ENCODE results near the gene NR2C2. TPM values are rescaled to one million over a fixed set of nuclear protein-coding genes. Genes with fewer than 3 reads are reported as not detected.
"Not testable (repeated sequence)": the region's sequence is repeated elsewhere in the genome, so short reads cannot be mapped to it uniquely, and the experiment has no call there.

Gene NR2C2
- 16.2 and 17.0 TPM in 2 replicates for total RNA-seq (2012; rRNA removed)

DNA sequence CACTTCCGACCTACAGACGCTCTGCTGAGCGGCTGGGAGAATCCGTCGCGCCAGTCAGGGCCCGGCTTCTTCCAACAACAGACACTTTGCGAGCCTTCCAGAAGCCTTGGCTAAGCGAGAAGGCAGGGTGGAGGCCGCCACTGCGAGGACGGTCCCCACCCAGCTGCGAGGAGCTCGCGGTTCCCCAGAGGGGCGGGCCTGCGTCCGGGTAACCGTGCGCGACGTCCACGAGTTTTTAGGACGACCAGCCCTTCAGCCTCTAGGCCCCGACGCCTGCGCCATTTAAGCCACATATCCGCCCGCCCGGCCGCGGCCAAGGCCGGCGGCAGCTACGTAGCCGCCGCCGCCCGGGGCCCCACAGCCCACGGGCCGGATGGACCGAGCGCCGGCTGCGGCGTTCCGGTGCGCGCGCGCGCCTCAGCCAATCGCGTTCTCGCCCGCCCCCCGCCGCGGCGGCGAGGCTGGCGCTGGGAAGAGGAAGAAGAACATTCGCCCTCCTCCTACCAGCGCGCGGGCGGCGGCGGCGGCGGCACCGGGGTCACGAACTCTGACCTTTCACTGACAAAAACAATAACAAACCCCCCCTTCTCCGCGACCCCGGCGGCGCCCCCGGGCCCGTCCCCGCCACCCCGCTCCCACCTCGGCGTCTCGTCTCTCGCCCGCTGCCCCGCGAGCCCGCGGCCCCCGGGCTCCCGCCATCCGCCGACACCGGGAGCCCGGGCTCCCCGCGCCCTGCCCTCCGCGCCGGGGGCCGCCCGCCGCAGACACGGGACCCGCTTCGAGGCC lies at the start of gene NR2C2:
Gene NR2C2 (plus strand): TSS at position 484 of the 786 bp plus-strand sequence. CDS start 56,332 bp downstream, outside the sequence.
- peak within 1 kb of the TSS; percentile 95 for H3K4me2 ChIP-seq (ENCODE audit: low read length)
- peaks cover 18% of the 10 kb centered on the region for H3K4me1 ChIP-seq (ENCODE audit: control insufficient read depth, insufficient read depth, low read length)
- peak within 1 kb of the TSS; percentile 100 for H3K9ac ChIP-seq (ENCODE audit: low read depth, low read length)
- H3K27me3 ChIP-seq (ENCODE audit: control insufficient read depth, insufficient read depth, low read length): no peaks in the 10 kb centered on the region
- peaks cover 23% of the 10 kb centered on the region for H3K36me3 ChIP-seq (ENCODE audit: insufficient read depth, low read length)
- H3K4me3 ChIP-seq (ENCODE audit: low read length): peak within 1 kb of the TSS; percentile 100
- H3K9me3 ChIP-seq (replicated peaks; ENCODE audit: low read length): no peaks in the 10 kb centered on the region

DNA sequence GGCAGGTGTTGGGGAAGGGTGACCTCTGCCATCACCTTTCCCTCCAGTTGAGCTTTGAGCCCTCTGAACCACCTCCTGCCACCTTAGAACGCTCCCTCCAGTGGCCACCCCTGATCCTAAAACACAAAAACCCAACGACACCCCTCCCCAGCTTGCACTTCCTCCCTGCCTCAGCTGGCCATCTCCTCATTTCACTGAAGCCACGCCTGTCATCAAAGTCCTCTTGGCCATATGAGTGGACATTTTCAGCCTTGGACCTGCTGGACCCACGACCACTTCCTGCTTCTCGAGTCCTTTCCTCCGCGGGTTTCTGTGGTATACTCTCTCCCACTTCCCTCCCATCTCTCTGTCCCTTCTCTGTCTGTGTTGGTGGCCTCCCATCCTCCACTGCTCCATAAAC lies 48.5 kb upstream of the NR2C2 start:
- peaks cover 4% of the 10 kb centered on the region for H3K27me3 ChIP-seq (ENCODE audit: control insufficient read depth, insufficient read depth, low read length)
- no peak overlapping the region for H3K4me2 ChIP-seq (ENCODE audit: low read length)
- H3K9me3 ChIP-seq (replicated peaks; ENCODE audit: low read length): no peaks in the 10 kb centered on the region
- no peaks in the 10 kb centered on the region for H3K4me1 ChIP-seq (ENCODE audit: control insufficient read depth, insufficient read depth, low read length)
- no peak overlapping the region for H3K4me3 ChIP-seq (ENCODE audit: low read length)
- no peak overlapping the region for H3K9ac ChIP-seq (ENCODE audit: low read depth, low read length)
- H3K36me3 ChIP-seq (ENCODE audit: insufficient read depth, low read length): no peaks in the 10 kb centered on the region

DNA sequence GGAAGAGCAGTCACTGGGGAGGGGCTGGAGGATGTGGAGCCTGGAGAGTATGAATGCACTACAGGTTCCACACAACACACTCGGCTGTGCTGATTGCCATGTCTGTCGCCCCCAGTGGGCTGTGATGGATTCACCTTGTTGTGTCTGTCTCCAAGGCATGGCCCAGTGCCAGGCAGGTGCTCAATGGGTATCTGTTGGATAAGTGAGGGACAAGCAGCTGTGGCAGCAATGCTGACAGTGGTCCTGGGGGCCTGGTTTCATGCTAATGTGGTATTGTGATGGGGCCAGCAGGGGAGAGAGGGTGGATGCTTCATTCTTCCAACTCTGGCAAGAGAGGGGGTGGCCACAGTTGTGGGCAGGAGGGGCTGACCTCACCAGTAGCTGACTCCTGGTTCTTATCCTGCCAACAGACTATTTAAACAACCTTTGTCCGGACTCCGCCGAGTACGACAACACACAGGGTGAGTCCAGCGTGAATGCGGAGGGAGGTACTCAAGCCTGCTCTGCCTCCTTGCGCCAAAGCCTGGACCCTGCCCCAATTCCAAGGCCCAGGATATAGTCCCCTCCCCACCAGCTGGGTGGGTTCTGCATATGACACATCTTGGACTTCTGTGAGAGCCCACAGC lies 47.3 kb upstream of the NR2C2 start:
- Histone ChIP-seq H3K27me3 (ENCODE audit: control insufficient read depth, insufficient read depth, low read length) (peaks cover 3% of the 10 kb centered on the region), H3K36me3 (ENCODE audit: insufficient read depth, low read length) (no peaks in the 10 kb centered on the region), H3K4me3 (ENCODE audit: low read length) (no peak overlapping the region), H3K4me1 (ENCODE audit: control insufficient read depth, insufficient read depth, low read length) (no peaks in the 10 kb centered on the region), H3K9me3 (replicated peaks; ENCODE audit: low read length) (no peaks in the 10 kb centered on the region), H3K9ac (ENCODE audit: low read depth, low read length) (no peak overlapping the region), H3K4me2 (ENCODE audit: low read length) (no peak overlapping the region)

DNA sequence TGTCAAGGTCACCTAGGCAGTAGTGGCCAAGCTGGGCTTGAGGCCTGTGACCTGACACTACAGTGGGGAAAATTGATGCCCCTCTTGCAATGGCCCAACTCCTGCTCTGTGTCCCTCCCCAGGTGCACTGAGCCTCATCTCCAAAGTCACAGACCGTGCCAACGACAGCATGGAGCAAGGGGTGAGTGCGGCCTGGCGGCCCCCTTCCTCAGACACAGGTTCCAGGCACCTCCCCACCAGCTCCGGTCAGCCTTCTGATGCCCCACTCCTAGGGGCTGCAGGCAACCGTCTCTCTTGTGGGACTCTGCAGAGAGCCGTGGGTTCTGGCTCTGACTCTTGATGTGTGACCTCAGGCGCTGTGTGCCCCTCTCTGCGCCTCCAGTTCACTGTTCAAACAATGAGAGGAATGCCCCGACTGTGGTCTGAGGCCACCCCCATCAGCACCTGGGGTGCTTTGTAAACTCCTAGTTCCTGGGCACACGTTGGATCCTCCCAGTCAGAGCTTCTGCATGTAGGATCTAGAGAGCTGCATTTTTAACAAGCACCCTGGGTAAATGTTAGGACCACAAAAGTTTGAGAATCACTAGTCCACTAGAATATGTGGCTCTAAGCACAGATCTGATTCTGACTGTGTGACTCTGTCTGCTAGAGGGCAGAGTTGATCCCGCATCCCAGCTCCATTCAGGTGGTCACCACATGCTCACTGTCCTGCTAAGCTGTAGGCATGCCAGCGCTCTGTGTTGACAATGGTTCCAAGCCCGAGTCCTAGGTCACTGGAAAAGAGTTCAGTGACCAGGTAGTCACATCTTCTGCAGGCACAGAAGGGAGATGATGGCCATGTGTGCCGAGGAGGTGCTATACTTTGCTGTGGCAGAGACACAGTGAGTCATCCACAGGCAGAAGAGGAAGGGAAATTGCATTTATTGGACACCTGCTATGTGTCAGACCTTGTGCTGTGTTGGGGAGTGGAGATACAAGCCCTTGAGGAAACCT lies 46.2 kb upstream of the NR2C2 start:
- Histone ChIP-seq H3K9me3 (replicated peaks; ENCODE audit: low read length) (no peaks in the 10 kb centered on the region), H3K27me3 (ENCODE audit: control insufficient read depth, insufficient read depth, low read length) (no peaks in the 10 kb centered on the region), H3K4me2 (ENCODE audit: low read length) (no peak overlapping the region), H3K4me1 (ENCODE audit: control insufficient read depth, insufficient read depth, low read length) (no peaks in the 10 kb centered on the region), H3K9ac (ENCODE audit: low read depth, low read length) (no peak overlapping the region), H3K36me3 (ENCODE audit: insufficient read depth, low read length) (no peaks in the 10 kb centered on the region), H3K4me3 (ENCODE audit: low read length) (no peak overlapping the region)

DNA sequence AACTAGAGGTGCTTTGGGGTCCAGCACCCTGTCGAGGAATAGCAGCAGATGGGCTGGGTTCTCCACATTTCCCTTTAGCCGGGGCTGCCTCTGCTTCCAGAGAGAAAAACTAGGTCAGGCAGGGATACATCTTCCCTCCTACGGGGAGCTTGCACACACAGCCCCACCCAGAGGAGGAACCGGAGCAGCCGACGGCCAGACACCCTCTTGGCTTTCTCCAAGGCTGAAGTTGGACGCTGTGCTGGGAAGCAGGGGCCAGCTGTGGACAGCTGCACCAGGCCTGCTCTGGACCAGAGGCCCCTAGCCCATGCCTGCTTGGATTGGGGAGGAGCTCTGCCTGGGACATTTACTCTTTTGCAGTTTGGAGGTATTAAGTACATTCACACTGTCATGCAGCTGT lies 44.7 kb upstream of the NR2C2 start:
- Histone ChIP-seq H3K36me3 (ENCODE audit: insufficient read depth, low read length) (no peaks in the 10 kb centered on the region), H3K9me3 (replicated peaks; ENCODE audit: low read length) (no peaks in the 10 kb centered on the region), H3K4me3 (ENCODE audit: low read length) (no peak overlapping the region), H3K4me2 (ENCODE audit: low read length) (no peak overlapping the region), H3K9ac (ENCODE audit: low read depth, low read length) (no peak overlapping the region), H3K27me3 (ENCODE audit: control insufficient read depth, insufficient read depth, low read length) (no peaks in the 10 kb centered on the region), H3K4me1 (ENCODE audit: control insufficient read depth, insufficient read depth, low read length) (no peaks in the 10 kb centered on the region)

DNA sequence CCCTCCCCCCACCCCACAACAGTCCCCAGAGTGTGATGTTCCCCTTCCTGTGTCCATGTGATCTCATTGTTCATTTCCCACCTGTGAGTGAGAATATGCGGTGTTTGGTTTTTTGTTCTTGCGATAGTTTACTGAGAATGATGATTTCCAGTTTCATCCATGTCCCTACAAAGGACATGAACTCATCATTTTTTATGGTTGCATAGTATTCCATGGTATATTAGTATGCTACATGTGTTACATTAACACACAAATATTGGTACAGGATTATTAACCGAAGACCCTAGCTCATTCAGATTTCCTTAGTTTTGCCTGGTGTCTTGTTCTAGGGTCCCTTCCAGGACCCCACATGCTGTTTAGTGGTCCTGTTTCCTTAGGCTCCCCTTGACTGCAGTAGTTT lies 43.9 kb upstream of the NR2C2 start:
- H3K4me2 ChIP-seq (ENCODE audit: low read length); H3K4me3 ChIP-seq (ENCODE audit: low read length); H3K9ac ChIP-seq (ENCODE audit: low read depth, low read length); H3K9me3 ChIP-seq (replicated peaks; ENCODE audit: low read length); H3K27me3 ChIP-seq (ENCODE audit: control insufficient read depth, insufficient read depth, low read length); H3K36me3 ChIP-seq (ENCODE audit: insufficient read depth, low read length); H3K4me1 ChIP-seq (ENCODE audit: control insufficient read depth, insufficient read depth, low read length): not testable (repeated sequence)

DNA sequence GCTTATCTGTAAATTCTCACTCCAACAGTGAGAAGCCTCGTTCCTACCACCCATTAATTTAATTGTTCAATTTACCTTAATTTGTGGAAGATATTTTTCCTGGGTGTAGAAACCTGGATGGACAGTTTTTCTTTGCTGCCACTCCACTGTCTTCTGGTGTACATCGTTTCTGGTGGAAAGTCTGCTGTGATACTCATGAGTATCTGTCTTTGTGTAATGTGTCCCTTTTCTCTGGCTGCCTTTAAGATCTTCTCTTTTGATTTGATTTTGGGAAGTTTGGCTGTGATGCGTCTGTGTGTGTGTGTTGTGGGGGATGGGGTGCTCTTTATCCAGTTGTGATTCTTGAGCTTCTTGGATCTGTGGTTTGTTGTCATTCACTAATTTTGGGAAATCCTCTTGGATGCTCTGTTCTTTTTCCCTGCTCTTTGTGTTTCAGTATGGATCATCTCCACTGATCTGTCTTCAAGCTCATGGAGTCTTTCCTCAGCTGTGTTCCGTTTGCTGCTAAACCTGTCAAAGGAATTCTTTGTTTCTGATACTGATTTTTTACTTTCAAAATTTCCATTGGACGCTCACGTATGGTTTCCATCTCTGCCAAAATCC lies 42.2 kb upstream of the NR2C2 start:
- H3K27me3 ChIP-seq (ENCODE audit: control insufficient read depth, insufficient read depth, low read length): no peaks in the 10 kb centered on the region
- no peaks in the 10 kb centered on the region for H3K9me3 ChIP-seq (replicated peaks; ENCODE audit: low read length)
- H3K4me1 ChIP-seq (ENCODE audit: control insufficient read depth, insufficient read depth, low read length): no peaks in the 10 kb centered on the region
- H3K9ac ChIP-seq (ENCODE audit: low read depth, low read length): no peak overlapping the region
- no peak overlapping the region for H3K4me3 ChIP-seq (ENCODE audit: low read length)
- no peak overlapping the region for H3K4me2 ChIP-seq (ENCODE audit: low read length)
- no peaks in the 10 kb centered on the region for H3K36me3 ChIP-seq (ENCODE audit: insufficient read depth, low read length)

DNA sequence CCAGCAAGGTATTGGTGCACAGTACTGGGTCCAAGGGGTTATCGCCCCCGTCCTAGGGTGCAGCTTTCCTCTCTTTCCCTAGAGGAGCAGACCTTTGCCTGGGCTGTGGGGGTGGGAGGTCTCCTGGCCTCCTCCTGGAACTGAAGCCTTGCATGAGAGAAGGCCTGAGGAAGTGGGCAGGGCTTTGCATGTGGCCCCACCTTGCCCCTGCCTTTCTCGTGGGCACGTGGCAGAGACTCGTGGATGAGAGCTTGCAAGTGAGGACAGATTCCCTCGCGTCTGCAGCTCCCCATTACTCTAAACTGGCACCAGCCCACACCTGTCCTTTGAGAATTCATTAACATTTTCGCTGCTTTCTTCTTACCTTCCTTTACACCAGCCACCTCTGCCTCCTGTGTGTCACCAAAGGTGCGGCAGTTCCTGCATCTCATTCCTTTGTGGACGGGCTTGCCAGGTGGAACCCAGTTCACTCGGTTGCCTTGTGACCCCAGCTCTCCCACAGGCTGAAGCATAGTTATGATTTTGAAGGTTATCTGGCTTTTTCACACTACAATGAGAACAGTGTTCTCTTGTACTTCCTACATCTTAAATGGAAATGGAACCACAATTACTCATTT lies 40.9 kb upstream of the NR2C2 start:
- Histone ChIP-seq H3K4me3 (ENCODE audit: low read length) (no peak overlapping the region), H3K27me3 (ENCODE audit: control insufficient read depth, insufficient read depth, low read length) (no peaks in the 10 kb centered on the region), H3K4me1 (ENCODE audit: control insufficient read depth, insufficient read depth, low read length) (no peaks in the 10 kb centered on the region), H3K36me3 (ENCODE audit: insufficient read depth, low read length) (no peaks in the 10 kb centered on the region), H3K4me2 (ENCODE audit: low read length) (no peak overlapping the region), H3K9me3 (replicated peaks; ENCODE audit: low read length) (no peaks in the 10 kb centered on the region), H3K9ac (ENCODE audit: low read depth, low read length) (no peak overlapping the region)

DNA sequence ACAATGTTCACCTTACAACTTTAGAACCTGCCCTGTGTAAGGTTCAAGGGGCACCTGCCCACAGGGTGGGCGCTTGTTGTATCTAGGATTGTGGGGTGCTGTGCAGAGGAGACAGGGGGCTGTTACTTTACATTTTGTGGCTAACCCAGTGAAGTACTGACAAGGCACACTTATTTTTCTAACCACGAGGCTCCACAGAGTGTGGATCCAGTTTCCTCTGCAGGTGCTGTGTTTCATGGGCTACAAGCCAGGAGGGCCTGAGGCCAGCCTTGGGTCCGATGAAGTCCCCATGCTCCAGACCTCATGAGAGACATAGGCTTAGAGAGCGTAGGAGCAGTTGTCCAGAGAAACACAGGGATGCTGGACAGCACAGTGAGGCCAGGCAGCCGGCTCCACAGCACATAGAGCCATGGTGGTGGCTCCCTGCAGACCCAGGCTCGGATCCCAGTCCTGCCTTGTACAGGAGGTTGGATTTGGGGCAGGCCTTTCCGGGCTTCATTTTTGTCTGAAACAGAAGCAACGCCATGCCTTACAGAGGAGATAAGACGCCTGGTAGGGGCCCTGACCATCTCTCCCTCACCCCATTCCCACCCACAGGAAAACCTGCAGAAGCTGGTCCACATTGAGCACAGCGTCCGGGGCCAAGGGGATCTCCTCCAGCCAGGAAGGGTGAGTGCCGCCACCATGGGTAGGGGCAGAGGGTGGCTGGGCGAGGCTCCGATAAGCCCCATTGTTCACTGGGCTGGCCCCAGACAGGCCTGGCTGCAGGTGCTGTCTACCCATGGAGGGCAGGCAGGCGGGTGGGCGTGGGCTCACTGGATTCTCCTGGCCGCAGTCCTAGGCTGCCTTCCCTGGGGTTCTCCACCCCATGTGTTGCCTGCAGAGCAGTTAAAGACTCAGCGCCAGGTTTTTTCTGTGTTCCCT lies 40.1 kb upstream of the NR2C2 start:
- no peaks in the 10 kb centered on the region for H3K36me3 ChIP-seq (ENCODE audit: insufficient read depth, low read length)
- no peak overlapping the region for H3K9ac ChIP-seq (ENCODE audit: low read depth, low read length)
- H3K9me3 ChIP-seq (replicated peaks; ENCODE audit: low read length): no peaks in the 10 kb centered on the region
- no peak overlapping the region for H3K4me3 ChIP-seq (ENCODE audit: low read length)
- no peaks in the 10 kb centered on the region for H3K4me1 ChIP-seq (ENCODE audit: control insufficient read depth, insufficient read depth, low read length)
- no peaks in the 10 kb centered on the region for H3K27me3 ChIP-seq (ENCODE audit: control insufficient read depth, insufficient read depth, low read length)
- H3K4me2 ChIP-seq (ENCODE audit: low read length): no peak overlapping the region

DNA sequence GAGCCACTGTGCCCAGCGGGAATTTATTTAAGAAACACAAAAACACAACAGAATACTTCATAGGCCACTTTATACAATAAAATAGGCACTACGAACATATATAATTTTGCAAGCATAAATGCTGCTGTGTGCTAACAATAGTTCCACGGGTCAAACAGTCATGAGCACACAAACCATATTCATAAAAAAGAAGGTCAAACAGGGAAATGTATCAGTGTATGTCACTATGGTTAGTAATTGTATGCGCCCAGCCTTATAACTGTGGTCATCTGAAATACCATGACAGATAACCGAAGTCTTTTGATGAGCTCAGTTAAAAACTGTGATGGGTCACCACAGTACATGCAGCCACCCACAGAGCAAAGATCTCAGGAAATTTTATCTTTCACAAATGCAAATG lies 38.1 kb upstream of the NR2C2 start:
- H3K36me3 ChIP-seq (ENCODE audit: insufficient read depth, low read length): no peaks in the 10 kb centered on the region
- H3K9ac ChIP-seq (ENCODE audit: low read depth, low read length): no peak overlapping the region
- no peaks in the 10 kb centered on the region for H3K9me3 ChIP-seq (replicated peaks; ENCODE audit: low read length)
- H3K27me3 ChIP-seq (ENCODE audit: control insufficient read depth, insufficient read depth, low read length): peaks cover 4% of the 10 kb centered on the region
- H3K4me1 ChIP-seq (ENCODE audit: control insufficient read depth, insufficient read depth, low read length): no peaks in the 10 kb centered on the region
- H3K4me2 ChIP-seq (ENCODE audit: low read length): no peak overlapping the region
- no peak overlapping the region for H3K4me3 ChIP-seq (ENCODE audit: low read length)

Data from skeletal muscle satellite cell (primary cell).